GM13976 (cell line): ENCODE results near the gene PTPRB.

ENCODE experiments used
- DNase-seq: peaks from one replicate; pipeline ENCODE4 v3.0.0; 2012; ENCODE audit warnings: low spot score
- CTCF ChIP-seq: IDR thresholded peaks from 2 replicates; pipeline ENCODE4 v1.5.1; 2012; ENCODE audit warnings: borderline replicate concordance, mild to moderate bottlenecking; ENCODE audit not compliant: insufficient read depth; ENCODE audit errors: extremely low read depth, missing control alignments, control extremely low read depth
- in situ Hi-C: fragments of 300-500 bp; cut with MboI; formaldehyde crosslinking; loops from one replicate; pipeline ENCODE4 v1.12.0; 2022; ENCODE audit warnings: low sequenced_read_pairs, mixed read lengths, inconsistent platforms; ENCODE audit not compliant: unreplicated experiment

Gene PTPRB

GRCh38 chr12:70637303-70638085, at the start of gene PTPRB:
Gene PTPRB, minus strand, starts transcription at chr12:70637429. Its CDS starts 34 bp downstream, at chr12:70637395.
- in situ Hi-C loops, result no loop called here

GRCh38 chr12:70686907-70687306, 49.7 kb upstream of the PTPRB start:
- TF ChIP-seq CTCF, result no peak
- no peak for DNase-seq
- in situ Hi-C loops, result no loop called here

More at GRCh38 chr12:70637303-70638085, at the start of gene PTPRB:
- DNase-seq, result no peak
- no peak for TF ChIP-seq CTCF

GRCh38 chr12:70686299-70686698, 49.1 kb upstream of the PTPRB start:
- no peak for DNase-seq
- in situ Hi-C loops, result no loop called here
- no peak for TF ChIP-seq CTCF

- DNase-seq, result no peak
- in situ Hi-C loops, result no loop called here
- TF ChIP-seq CTCF, result no peak
Measured at GRCh38 chr12:70683976-70684375, 46.7 kb upstream of the PTPRB start.

- no peak for DNase-seq
- in situ Hi-C loops, result no loop called here
- TF ChIP-seq CTCF, result no peak
Measured at GRCh38 chr12:70671698-70672097, 34.5 kb upstream of the PTPRB start.

- no peak for DNase-seq
- in situ Hi-C loops, result no loop called here
- TF ChIP-seq CTCF, result no peak
Measured at GRCh38 chr12:70670948-70671347, 33.7 kb upstream of the PTPRB start.

GRCh38 chr12:70667253-70667652, 30.0 kb upstream of the PTPRB start:
- TF ChIP-seq CTCF, result no peak
- in situ Hi-C loops, result no loop called here

More at GRCh38 chr12:70667253-70667652, 30.0 kb upstream of the PTPRB start:
- DNase-seq, result no peak
